K562 (cell line): ENCODE measurements around the gene SLC16A6. TPM values are rescaled to one million over a fixed set of nuclear protein-coding genes. Genes with fewer than 3 reads are reported as not detected.

Source experiments
- ATAC-seq: fragments of 200-7000 bp; cut with Tn5 transposase; 3 replicates; pipeline ENCODE4 v1.9.1; 2020; ENCODE audit warnings: moderate library complexity
- BruUV-seq: library from RNA; stranded (reverse); fragments of 400-500 nt; replicated peaks from 2 replicates; lab custom pipeline; 2021; lab: Mats Ljungman, UMichigan
- CTCF ChIA-PET: fragments of 300-600 bp; formaldehyde crosslinking; extraction: SDS; loops from one replicate; lab custom pipeline; 2021; ENCODE audit warnings: low intra/inter-chr PET ratio; lab: Yijun Ruan, JAX
- POLR2A ChIA-PET: fragments of 300-600, 350-650 bp; sonication (Branson Sonifier 250); formaldehyde crosslinking; extraction: SDS; loops from one replicate; lab custom pipeline; 2021; ENCODE audit warnings: antibody characterized with exemption, inconsistent platforms; lab: Yijun Ruan, JAX
- DNase-seq, 4 experiments: peaks; one replicate each; pipeline versions ENCODE4 v3.0.0 to v3.0.0-alpha.2; 2011 to 2018; ENCODE audit warnings: low spot score in 3 of 4, mixed read lengths in 3 of 4; ENCODE audit errors: extremely low read depth in 1 of 4
- FAIRE-seq: peaks from 2 replicates; lab custom pipeline; 2011; peaks lifted over from hg19 to GRCh38; lab: Jason Lieb, UNC
- H2AFZ ChIP-seq: 2 replicates; pipeline ENCODE4 v1.6.0; 2011; ENCODE audit warnings: low read depth, low read length, control low read depth, inconsistent platforms
- H3K27ac ChIP-seq: fragments of 200-600 bp; 3 replicates; pipeline ENCODE4 v1.8.0; 2011; ENCODE audit warnings: low read depth, mild to moderate bottlenecking, control low read depth, inconsistent platforms, low read length, moderate library complexity, mixed read lengths; ENCODE audit errors: extremely low read depth
- H3K27me3 ChIP-seq, 2 experiments: fragments of 300-600 bp in 1 of 2; 2 replicates in 1 of 2; 3 replicates in 1 of 2; pipeline versions ENCODE4 v1.6.0 to v1.8.0; 2011; ENCODE audit warnings: inconsistent platforms in 2 of 2, low read length in 2 of 2, mild to moderate bottlenecking in 1 of 2, mixed read lengths in 1 of 2, moderate library complexity in 1 of 2; ENCODE audit not compliant: control insufficient read depth in 2 of 2, insufficient read depth in 2 of 2
- H3K36me3 ChIP-seq: fragments of 300-600 bp; 3 replicates; pipeline ENCODE4 v1.8.0; 2011; ENCODE audit warnings: mild to moderate bottlenecking, low read length, inconsistent platforms; ENCODE audit not compliant: control insufficient read depth, insufficient read depth
- H3K4me1 ChIP-seq, 2 experiments: fragments of 200-600 bp in 1 of 2; replicated peaks in 1 of 2; 2 replicates in 1 of 2; 3 replicates in 1 of 2; pipeline versions ENCODE4 v1.5.1 to v1.8.0; 2011; ENCODE audit warnings: inconsistent platforms in 2 of 2, low read length in 2 of 2, mild to moderate bottlenecking in 1 of 2, mixed read lengths in 1 of 2, moderate library complexity in 1 of 2; ENCODE audit not compliant: control insufficient read depth in 2 of 2, insufficient read depth in 2 of 2
- H3K4me2 ChIP-seq: 2 replicates; pipeline ENCODE4 v1.6.1; 2011; ENCODE audit warnings: low read length, control low read depth, inconsistent platforms, mixed read lengths; ENCODE audit not compliant: insufficient read depth
- H3K4me3 ChIP-seq: fragments of 200-600 bp; sonication (generic), shearing (Covaris generic); 2 replicates; pipeline ENCODE4 v1.5.1; 2016; ENCODE audit warnings: control low read depth, inconsistent platforms
- H3K79me2 ChIP-seq: fragments of 200-600 bp; 3 replicates; pipeline ENCODE4 v1.8.0; 2011; ENCODE audit warnings: low read length, inconsistent platforms; ENCODE audit not compliant: control insufficient read depth, insufficient read depth
- H3K9ac ChIP-seq, 2 experiments: 2 replicates each; pipeline versions ENCODE4 v1.6.0 to v1.6.1; 2011; ENCODE audit warnings: low read depth in 2 of 2, low read length in 2 of 2, control low read depth in 1 of 2, inconsistent platforms in 1 of 2, mild to moderate bottlenecking in 1 of 2, mixed read lengths in 1 of 2; ENCODE audit not compliant: insufficient read depth in 1 of 2
- H3K9me1 ChIP-seq: one replicate; pipeline ENCODE4 v1.6.0; 2011; ENCODE audit warnings: inconsistent platforms, mild to moderate bottlenecking, low read length, moderate library complexity; ENCODE audit not compliant: control insufficient read depth, insufficient read depth
- H3K9me3 ChIP-seq: replicated peaks from 2 replicates; pipeline ENCODE4 v1.5.1; 2011; ENCODE audit warnings: low read depth, low read length, inconsistent platforms; ENCODE audit not compliant: control insufficient read depth, insufficient read depth
- H4K20me1 ChIP-seq: replicated peaks from 2 replicates; pipeline ENCODE4 v1.6.1; 2011; ENCODE audit warnings: low read length, inconsistent platforms, mixed read lengths; ENCODE audit not compliant: control insufficient read depth, insufficient read depth
- C11orf30 ChIP-seq: fragments of 450-650 bp; IDR thresholded peaks from 2 replicates; pipeline ENCODE4 v1.6.1; 2016; ENCODE audit warnings: low read depth, mild to moderate bottlenecking
- CBX3 ChIP-seq, 2 experiments: IDR thresholded peaks; 1 replicate in 1 of 2; 2 replicates in 1 of 2; pipeline ENCODE4 v1.6.1; 2012; ENCODE audit warnings: inconsistent platforms in 2 of 2, low read length in 2 of 2, borderline replicate concordance in 1 of 2, control low read depth in 1 of 2
- CEBPG ChIP-seq, 3 experiments: fragments of 200-800 bp in 1 of 3; sonication (Bioruptor generic) in 1 of 3; sonication (generic) in 1 of 3; formaldehyde crosslinking in 1 of 3; IDR thresholded peaks in 2 of 3; conservative IDR thresholded peaks in 1 of 3; 2 replicates each; pipeline versions ENCODE4 v1.6.1 to v1.8.0; 2016 to 2022; ENCODE audit warnings: missing compliant biosample characterization in 2 of 3, missing genetic modification characterization in 2 of 3, mild to moderate bottlenecking in 1 of 3, missing genetic modification reagents in 1 of 3
- E2F5 ChIP-seq: sonication (generic); formaldehyde crosslinking; IDR thresholded peaks from 2 replicates; pipeline ENCODE4 v1.8.0; 2022; ENCODE audit warnings: mild to moderate bottlenecking, missing genetic modification reagents
- FOSL1 ChIP-seq: fragments of 200-800 bp; sonication (Bioruptor generic); conservative IDR thresholded peaks from 2 replicates; pipeline ENCODE4 v1.6.1; 2016; ENCODE audit warnings: missing genetic modification characterization, missing compliant biosample characterization
- GABPB1 ChIP-seq: sonication (generic); formaldehyde crosslinking; IDR thresholded peaks from 2 replicates; pipeline ENCODE4 v1.8.0; 2022; ENCODE audit warnings: mild to moderate bottlenecking, missing genetic modification reagents
- GMEB1 ChIP-seq: fragments of 250-450 bp; sonication (Bioruptor Pico); IDR thresholded peaks from 2 replicates; pipeline ENCODE4 v1.4.0; 2020; ENCODE audit warnings: mild to moderate bottlenecking
- HMG20A ChIP-seq: fragments of 450-650 bp; formaldehyde crosslinking; conservative IDR thresholded peaks from 2 replicates; pipeline ENCODE4 v1.4.0; 2020; ENCODE audit warnings: mild to moderate bottlenecking, mixed read lengths
- ILK ChIP-seq: fragments of 450-650 bp; IDR thresholded peaks from 2 replicates; pipeline ENCODE4 v1.6.1; 2016; ENCODE audit warnings: missing genetic modification characterization, low read depth, mild to moderate bottlenecking, missing compliant biosample characterization, moderate library complexity, borderline replicate concordance
- PKNOX1 ChIP-seq: fragments of 450-650 bp; IDR thresholded peaks from 2 replicates; pipeline ENCODE4 v1.6.1; 2016
- POLR2B ChIP-seq: fragments of 450-650 bp; IDR thresholded peaks from 2 replicates; pipeline ENCODE4 v1.6.1; 2018; ENCODE audit warnings: low read depth; ENCODE audit not compliant: partially characterized antibody
- SMAD1 ChIP-seq: fragments of 150-350 bp; IDR thresholded peaks from 2 replicates; pipeline ENCODE4 v1.6.1; 2014; ENCODE audit warnings: low read length, low read depth; ENCODE audit not compliant: partially characterized antibody
- TAF15 ChIP-seq: fragments of 200-400 bp; formaldehyde crosslinking; IDR thresholded peaks from 2 replicates; pipeline ENCODE4 v1.6.1; 2017; ENCODE audit warnings: mild to moderate bottlenecking, low read depth, low read length, moderate library complexity
- ZNF174 ChIP-seq: fragments of 250-450 bp; sonication (Bioruptor Pico); IDR thresholded peaks from 2 replicates; pipeline ENCODE4 v1.4.0; 2020; ENCODE audit warnings: mild to moderate bottlenecking
- ZNF175 ChIP-seq: fragments of 200-800 bp; sonication (Bioruptor generic); IDR thresholded peaks from 2 replicates; pipeline ENCODE4 v1.6.1; 2016; ENCODE audit warnings: low read depth, mild to moderate bottlenecking, missing genetic modification characterization, missing compliant biosample characterization
- ZNF444 ChIP-seq: fragments of 250-450 bp; sonication (Bioruptor Pico); IDR thresholded peaks from 2 replicates; pipeline ENCODE4 v1.4.0; 2020; ENCODE audit warnings: mild to moderate bottlenecking, moderate library complexity
- ZNF639 ChIP-seq, 2 experiments: fragments of 200-800 bp in 1 of 2; sonication (Bioruptor generic) in 1 of 2; sonication (generic) in 1 of 2; formaldehyde crosslinking in 1 of 2; IDR thresholded peaks in 1 of 2; conservative IDR thresholded peaks in 1 of 2; 2 replicates each; pipeline versions ENCODE4 v1.5.0 to v1.6.1; 2016 to 2020; ENCODE audit warnings: missing compliant biosample characterization in 1 of 2, missing genetic modification characterization in 1 of 2, missing genetic modification reagents in 1 of 2
- ZNF780A ChIP-seq: fragments of 250-450 bp; sonication (Bioruptor Pico); IDR thresholded peaks from 2 replicates; pipeline ENCODE4 v1.5.0; 2021; ENCODE audit warnings: mild to moderate bottlenecking
- WGBS: fragments of 100-300 bp; shearing (Covaris generic); methylation state at CpG from one replicate; pipeline ENCODE4 v1.1.6; 2016; ENCODE audit warnings: low coverage, mixed read lengths; ENCODE audit not compliant: insufficient coverage; ENCODE audit errors: missing lambda C conversion rate; 5-methylcytosine and 5-hydroxymethylcytosine counted together
- in situ Hi-C: fragments of 300-500 bp; cut with MboI; formaldehyde crosslinking; loops from 4 replicates; pipeline ENCODE4 v1.15.0; 2018; ENCODE audit warnings: inconsistent platforms, mixed read lengths
- intact Hi-C: fragments of 100-400 bp; cut with micrococcal nuclease; formaldehyde crosslinking; loops from 2 replicates; pipeline ENCODE4 v1.14.2; 2022
- polyA plus RNA-seq, 8 experiments: library from polyadenylated mRNA; depleted of rRNA in 4 of 8; stranded (reverse) in 5 of 8; unstranded in 3 of 8; fragments of >200 nt; fragmentation: Nextera tagmentation in 2 of 8; fragmentation: Illumina TruSeq in 1 of 8; extraction: Ambion mirVana in 2 of 8; extraction: Trizol in 1 of 8; gene quantifications; 2 replicates each; pipeline versions ENCODE4 v1.2.1 to v1.2.3, GENCODE V29; 2011 to 2014; ENCODE audit warnings: inconsistent platforms in 1 of 8, missing spikeins in 1 of 8
- total RNA-seq, 7 experiments: library from RNA; depleted of rRNA in 6 of 7; stranded (reverse); fragments of >200 nt in 6 of 7; fragmentation: Illumina TruSeq in 2 of 7; extraction: Trizol in 2 of 7; gene quantifications; 2 replicates each; pipeline versions ENCODE4 v1.2.1 to v1.2.3, GENCODE V29; 2011 to 2021; ENCODE audit warnings: low replicate concordance in 1 of 7

The SLC16A6 gene
- total and polyA plus RNA-seq, 9 of the 15 experiments (the other 6 are each of a cell fraction or from before 2014, with no cell fraction given): 0.05 to 0.31 (median 0.15) TPM

GRCh38 chr17:68222606-68223005 is 68.3 kb downstream of the SLC16A6 start:
- FAIRE-seq: no peak
- TF ChIP-seq GABPB1: no peak
- no peak for TF ChIP-seq C11orf30
- no peak for TF ChIP-seq ZNF639 (CRISPR knock-in tag; conservative IDR thresholded peaks at IDR 0.05 in 1 of 2, IDR thresholded peaks at IDR 0.05 in 1 of 2)
- TF ChIP-seq HMG20A (CRISPR knock-in tag): no peak
- TF ChIP-seq PKNOX1: no peak
- no peak for TF ChIP-seq ZNF174 (CRISPR knock-in tag)
- no peak for TF ChIP-seq SMAD1
- TF ChIP-seq ILK (tag): no peak
- TF ChIP-seq GMEB1: no peak
- no peak for TF ChIP-seq FOSL1 (tag)
- no peak for TF ChIP-seq CEBPG (CRISPR knock-in tag; IDR thresholded peaks at IDR 0.05)
- no peak for TF ChIP-seq CEBPG (tag; conservative IDR thresholded peaks at IDR 0.05 in 1 of 2, IDR thresholded peaks at IDR 0.05 in 1 of 2)
- no peak for TF ChIP-seq ZNF780A
- TF ChIP-seq ZNF175 (CRISPR knock-in tag): no peak
- TF ChIP-seq CBX3 (IDR thresholded peaks at IDR 0.05; ENCODE audit: borderline replicate concordance in 1 of 2, low read length in 2 of 2): no peak
- TF ChIP-seq ZNF444 (CRISPR knock-in tag): no peak
- no peak for TF ChIP-seq E2F5 (CRISPR knock-in tag)
- no peak for TF ChIP-seq POLR2B
- TF ChIP-seq TAF15: no peak

More at GRCh38 chr17:68222606-68223005, 68.3 kb downstream of the SLC16A6 start:
- intact Hi-C loops (no loop called here), in situ Hi-C loops (no loop called here)
- DNase-seq (no peak), ATAC-seq (no peak)
- H3K4me1 ChIP-seq: no peaks in the 10 kb centered on the region
- 18% methylated on average over 8 of the region's 8 CpGs for WGBS
- no peak overlapping the region for H2AFZ ChIP-seq
- POLR2A ChIA-PET: interaction anchor here (1.0 kb wide), 1 partner anchor 17 kb away, joined by 3 read pairs; no protein-coding TSS in a partner anchor
- H3K9ac ChIP-seq: no peak overlapping the region
- H3K27ac ChIP-seq: no peak overlapping the region
- no peaks in the 10 kb centered on the region for H4K20me1 ChIP-seq
- H3K9me3 ChIP-seq: no peaks in the 10 kb centered on the region
- no peak overlapping the region for H3K4me2 ChIP-seq
- no peaks in the 10 kb centered on the region for H3K9me1 ChIP-seq
- no peak overlapping the region for H3K4me3 ChIP-seq
- no peaks in the 10 kb centered on the region for H3K79me2 ChIP-seq
- H3K36me3 ChIP-seq: no peaks in the 10 kb centered on the region
- CTCF ChIA-PET: no interaction called here
- no TSS peak for BruUV-seq
- peaks cover 12 to 21% of the 10 kb centered on the region in 2 experiments; a peak in 4 of 5 replicates for H3K27me3 ChIP-seq
